Thyroid gland (tissue), 4 donors: ENCODE results near the gene DLK1. TPM values are rescaled to one million over a fixed set of nuclear protein-coding genes. Genes with fewer than 3 reads are reported as not detected.

Experiments
- DNase-seq, 2 donors: peaks; one replicate each; pipeline ENCODE4 v3.0.0-alpha.2; 2019
- H3K27ac ChIP-seq, 3 donors: fragments of 200-600 bp; sonication (generic); 1 replicate in 2 of 3; 2 replicates in 1 of 3; pipeline ENCODE4 v1.5.1; 2016 to 2019; ENCODE audit warnings: mild to moderate bottlenecking in 1 of 3, moderate library complexity in 1 of 3
- H3K27me3 ChIP-seq: fragments of 200-600 bp; sonication (generic); one replicate; pipeline ENCODE4 v1.5.1; 2019
- H3K36me3 ChIP-seq, 2 donors: fragments of 200-600 bp; sonication (generic); one replicate each; pipeline ENCODE4 v1.5.1; 2016 to 2019
- H3K4me1 ChIP-seq, 2 donors: fragments of 200-600 bp; sonication (generic); one replicate each; pipeline ENCODE4 v1.5.1; 2017 to 2019
- H3K4me3 ChIP-seq, 3 donors: fragments of 200-600 bp; sonication (generic); replicated peaks in 1 of 3; 1 replicate in 2 of 3; 2 replicates in 1 of 3; pipeline ENCODE4 v1.5.1; 2016; ENCODE audit warnings: mild to moderate bottlenecking in 1 of 3
- H3K9me3 ChIP-seq: fragments of 200-600 bp; sonication (generic); one replicate; pipeline ENCODE4 v1.5.1; 2017
- POLR2A ChIP-seq, 2 donors: fragments of 450-650 bp; IDR thresholded peaks; one replicate each; pipeline ENCODE4 v1.6.1; 2017; ENCODE audit warnings: antibody characterized with exemption in 2 of 2, mild to moderate bottlenecking in 2 of 2, moderate library complexity in 1 of 2
- WGBS, 2 donors: methylation state at CpG; one replicate each; pipeline ENCODE4 v1.1.5; 2017; 5-methylcytosine and 5-hydroxymethylcytosine counted together
- intact Hi-C: fragments of 100-400 bp; cut with DNase I; formaldehyde crosslinking; loops from one replicate; pipeline ENCODE4 v1.15.1; 2023
- total RNA-seq, 4 donors: library from RNA; depleted of rRNA; stranded (reverse); fragments of >200 nt; gene quantifications; one replicate each; pipeline ENCODE4 v1.2.3, GENCODE V29; 2016
- TF ChIP-seq, protein P1 (sequence below), 6 experiments: fragments of 200-600 bp in 3 of 6; fragments of 450-650 bp in 3 of 6; sonication (generic) in 3 of 6; IDR thresholded peaks; one replicate each; pipeline ENCODE4 v1.5.1; 2016 to 2019; ENCODE audit warnings: antibody characterized with exemption in 6 of 6, mild to moderate bottlenecking in 2 of 6, inconsistent platforms in 1 of 6, moderate library complexity in 1 of 6

The DLK1 gene
- total RNA-seq, 4 donors from 2014 or later = 0.40 TPM; not detected in 3

DNA sequence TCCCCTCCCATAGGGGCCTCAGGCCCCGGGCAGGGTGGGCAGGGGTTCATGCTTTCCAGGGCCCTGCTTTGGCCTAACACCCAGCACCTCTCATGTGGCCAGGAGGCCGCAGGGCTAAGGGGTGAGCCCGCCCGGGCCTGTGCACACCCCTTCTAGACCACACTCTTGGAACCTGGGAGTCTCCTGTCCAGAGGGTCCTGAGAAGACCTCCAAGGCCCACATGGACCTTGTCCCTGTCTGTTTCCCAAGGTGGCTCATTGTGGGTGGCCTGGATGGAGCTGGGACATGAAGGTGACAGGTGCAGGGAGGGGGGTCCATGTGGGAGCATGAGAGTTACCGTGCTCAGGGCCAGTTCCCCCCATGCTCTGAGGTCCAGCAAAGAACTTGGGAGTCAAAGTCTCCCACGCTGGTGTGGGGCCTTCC, 11.6 kb downstream of the DLK1 start:
- H3K4me3 ChIP-seq = no peak overlapping the region

GRCh38 chr14:100738704-100739131, 12.0 kb downstream of the DLK1 start:
- Histone ChIP-seq H3K27me3 (no peaks in the 10 kb centered on the region), H3K36me3 (no peaks in the 10 kb centered on the region), H3K9me3 (no peaks in the 10 kb centered on the region), H3K4me1 (no peaks in the 10 kb centered on the region), H3K27ac (no peak overlapping the region), H3K4me3 (no peak overlapping the region)
- no peak for DNase-seq
- 94 to 97% methylated on average over 8 to 9 of the region's 10 CpGs for WGBS, 2 donors
- TF ChIP-seq, protein P1, sequence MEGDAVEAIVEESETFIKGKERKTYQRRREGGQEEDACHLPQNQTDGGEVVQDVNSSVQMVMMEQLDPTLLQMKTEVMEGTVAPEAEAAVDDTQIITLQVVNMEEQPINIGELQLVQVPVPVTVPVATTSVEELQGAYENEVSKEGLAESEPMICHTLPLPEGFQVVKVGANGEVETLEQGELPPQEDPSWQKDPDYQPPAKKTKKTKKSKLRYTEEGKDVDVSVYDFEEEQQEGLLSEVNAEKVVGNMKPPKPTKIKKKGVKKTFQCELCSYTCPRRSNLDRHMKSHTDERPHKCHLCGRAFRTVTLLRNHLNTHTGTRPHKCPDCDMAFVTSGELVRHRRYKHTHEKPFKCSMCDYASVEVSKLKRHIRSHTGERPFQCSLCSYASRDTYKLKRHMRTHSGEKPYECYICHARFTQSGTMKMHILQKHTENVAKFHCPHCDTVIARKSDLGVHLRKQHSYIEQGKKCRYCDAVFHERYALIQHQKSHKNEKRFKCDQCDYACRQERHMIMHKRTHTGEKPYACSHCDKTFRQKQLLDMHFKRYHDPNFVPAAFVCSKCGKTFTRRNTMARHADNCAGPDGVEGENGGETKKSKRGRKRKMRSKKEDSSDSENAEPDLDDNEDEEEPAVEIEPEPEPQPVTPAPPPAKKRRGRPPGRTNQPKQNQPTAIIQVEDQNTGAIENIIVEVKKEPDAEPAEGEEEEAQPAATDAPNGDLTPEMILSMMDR (IDR thresholded peaks at IDR 0.05) = no peak
- no peak for TF ChIP-seq POLR2A (IDR thresholded peaks at IDR 0.05)
- intact Hi-C loops = no loop called here

More for the DNA sequence above, 11.6 kb downstream of the DLK1 start:
- no peak for TF ChIP-seq POLR2A (IDR thresholded peaks at IDR 0.05)
- TF ChIP-seq, protein P1 (IDR thresholded peaks at IDR 0.05) = no peak
- Histone ChIP-seq H3K27me3 (no peaks in the 10 kb centered on the region), H3K4me1 (peaks cover 0 to 3% of the 10 kb centered on the region in 2 donors), H3K27ac (no peak overlapping the region), H3K9me3 (no peaks in the 10 kb centered on the region), H3K36me3 (no peaks in the 10 kb centered on the region)
- intact Hi-C loops = no loop called here
- DNase-seq = no peak
- WGBS, 2 donors = 85 to 94% methylated on average over 5 to 6 of the region's 6 CpGs

DNA sequence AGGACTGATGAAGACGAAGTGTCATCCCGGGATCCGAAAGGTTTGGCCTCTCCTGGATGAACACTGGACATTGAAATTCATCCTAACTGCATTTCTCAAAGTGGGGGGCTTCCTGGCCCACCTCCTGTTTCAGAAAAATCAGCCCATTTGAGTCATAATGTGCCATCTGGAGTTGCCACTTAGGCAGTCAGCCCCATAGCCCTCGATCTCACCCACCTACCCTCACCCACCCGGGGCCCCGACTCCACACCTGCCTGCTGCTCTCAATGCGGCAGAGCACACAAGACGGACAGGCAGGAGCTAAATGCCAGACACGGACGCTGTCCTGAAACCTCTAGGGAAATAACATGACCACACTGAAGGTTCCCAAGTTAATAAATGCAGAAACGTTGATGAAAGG, 12.6 kb downstream of the DLK1 start:
- H3K4me1 ChIP-seq = no peaks in the 10 kb centered on the region
- no peaks in the 10 kb centered on the region for H3K36me3 ChIP-seq
- TF ChIP-seq, protein P1 (IDR thresholded peaks at IDR 0.05) = no peak
- no peak for TF ChIP-seq POLR2A (IDR thresholded peaks at IDR 0.05)
- no peak overlapping the region for H3K27ac ChIP-seq
- 83 to 91% methylated on average over 11 of the region's 11 CpGs for WGBS, 2 donors
- no peak for DNase-seq
- H3K27me3 ChIP-seq = no peaks in the 10 kb centered on the region
- H3K9me3 ChIP-seq = no peaks in the 10 kb centered on the region
- intact Hi-C loops = no loop called here
- H3K4me3 ChIP-seq = no peak overlapping the region

DNA sequence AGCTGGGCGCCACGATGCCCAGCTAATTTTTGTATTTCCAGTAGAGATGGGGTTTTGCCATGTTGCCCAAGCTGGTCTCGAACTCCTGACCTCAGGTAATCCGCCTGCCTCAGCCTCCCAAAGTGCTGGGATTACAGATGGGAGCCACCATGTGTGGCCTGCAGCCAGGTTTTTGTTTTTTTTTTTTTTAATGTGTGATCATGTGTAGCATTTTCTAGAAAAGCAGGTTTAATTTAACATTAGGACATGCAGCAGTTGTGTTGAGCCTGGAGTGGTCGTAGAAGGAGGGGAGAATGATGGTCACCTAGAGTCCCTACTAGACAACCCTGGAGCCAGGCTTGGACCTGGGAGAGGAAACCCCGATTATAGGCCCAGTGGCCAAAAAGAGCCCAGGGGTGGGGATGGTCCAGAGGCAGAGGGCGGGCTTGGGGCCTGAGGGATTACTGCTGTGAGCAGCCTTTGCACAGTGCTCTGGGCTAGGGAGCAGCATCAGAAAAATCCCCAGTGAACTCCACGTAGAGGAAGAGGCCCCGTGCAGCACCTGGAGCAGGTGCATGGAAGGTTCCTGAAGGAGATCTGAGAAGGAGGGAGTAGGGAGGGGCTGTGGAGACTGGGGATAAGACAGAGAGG, 13.6 kb downstream of the DLK1 start:
- Histone ChIP-seq H3K9me3 (no peaks in the 10 kb centered on the region), H3K4me3 (no peak overlapping the region), H3K27me3 (no peaks in the 10 kb centered on the region), H3K4me1 (no peaks in the 10 kb centered on the region), H3K27ac (no peak overlapping the region), H3K36me3 (no peaks in the 10 kb centered on the region)
- DNase-seq = no peak
- WGBS, 2 donors = 77 to 90% methylated on average over 8 to 9 of the region's 9 CpGs
- intact Hi-C loops = no loop called here
- TF ChIP-seq, protein P1 (IDR thresholded peaks at IDR 0.05) = no peak
- no peak for TF ChIP-seq POLR2A (IDR thresholded peaks at IDR 0.05)

- DNase-seq = no peak
Observed at GRCh38 chr14:100740929-100741328, 14.2 kb downstream of the DLK1 start.

More at GRCh38 chr14:100740929-100741328, 14.2 kb downstream of the DLK1 start:
- no peak for TF ChIP-seq POLR2A (IDR thresholded peaks at IDR 0.05)
- TF ChIP-seq, protein P1 (IDR thresholded peaks at IDR 0.05) = no peak
- 94 to 95% methylated on average over 7 of the region's 7 CpGs for WGBS, 2 donors
- H3K36me3 ChIP-seq = no peaks in the 10 kb centered on the region
- H3K27me3 ChIP-seq = no peaks in the 10 kb centered on the region
- no peaks in the 10 kb centered on the region for H3K4me1 ChIP-seq
- intact Hi-C loops = no loop called here
- H3K4me3 ChIP-seq = no peak overlapping the region
- H3K9me3 ChIP-seq = no peaks in the 10 kb centered on the region
- no peak overlapping the region for H3K27ac ChIP-seq
